CD4-positive, alpha-beta T cell treated with Interleukin-6 at 100 ng/mL for 8 hours (primary cell): ENCODE measurements around the gene DNLZ.

ENCODE experiments used
- DNase-seq: peaks from one replicate; pipeline ENCODE4 v3.0.0-alpha.2; 2020; ENCODE audit warnings: mixed read lengths, low spot score

Gene DNLZ

GRCh38 chr9:136375096-136375495 lies 11.6 kb upstream of the DNLZ start:
- DNase-seq: no peak

GRCh38 chr9:136374183-136374575 lies 10.6 kb upstream of the DNLZ start:
- DNase-seq: no peak

- DNase-seq: no peak
Measured at GRCh38 chr9:136373300-136374182, 10.0 kb upstream of the DNLZ start, which contains the start of gene CARD9. CARD9 (minus strand) TSS chr9:136373669; CDS start chr9:136372078, 1,591 bp downstream.

DNA sequence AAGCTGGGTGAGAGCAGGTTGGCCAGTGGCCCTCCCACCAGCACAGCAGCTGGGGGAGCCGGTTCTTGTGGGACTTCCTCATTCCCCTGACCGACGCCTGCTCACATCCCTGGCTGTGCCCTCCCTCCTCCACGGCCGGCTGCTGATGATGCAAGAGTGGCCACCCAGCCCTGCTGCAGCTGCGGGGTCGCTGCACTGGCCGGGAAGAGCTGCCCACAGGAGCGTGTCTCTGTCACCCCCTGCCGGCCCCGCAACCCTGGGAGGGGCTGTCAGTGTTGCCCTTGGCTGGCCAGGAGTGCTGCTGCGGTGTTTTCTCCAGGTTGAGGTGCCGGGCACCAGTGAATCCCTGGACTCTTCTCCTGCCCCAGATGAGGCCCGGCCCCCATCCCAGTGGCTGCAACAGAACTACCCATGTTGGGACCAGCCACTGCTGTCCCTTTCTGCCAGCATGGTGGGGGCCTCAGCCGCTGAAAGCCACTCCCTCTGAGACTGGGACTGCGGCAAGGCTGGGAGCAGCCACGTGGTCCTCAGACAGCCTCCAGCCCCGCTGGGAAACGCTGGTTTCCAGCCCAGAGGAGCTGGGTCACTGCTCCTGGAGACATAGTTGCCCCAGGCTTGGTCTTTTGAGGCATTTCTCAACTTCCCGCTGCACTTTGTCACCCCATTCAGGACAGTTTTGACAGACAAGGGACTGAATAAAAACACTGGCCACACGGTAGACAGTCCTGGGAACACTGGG lies 9.2 kb upstream of the DNLZ start:
- DNase-seq: no peak

DNA sequence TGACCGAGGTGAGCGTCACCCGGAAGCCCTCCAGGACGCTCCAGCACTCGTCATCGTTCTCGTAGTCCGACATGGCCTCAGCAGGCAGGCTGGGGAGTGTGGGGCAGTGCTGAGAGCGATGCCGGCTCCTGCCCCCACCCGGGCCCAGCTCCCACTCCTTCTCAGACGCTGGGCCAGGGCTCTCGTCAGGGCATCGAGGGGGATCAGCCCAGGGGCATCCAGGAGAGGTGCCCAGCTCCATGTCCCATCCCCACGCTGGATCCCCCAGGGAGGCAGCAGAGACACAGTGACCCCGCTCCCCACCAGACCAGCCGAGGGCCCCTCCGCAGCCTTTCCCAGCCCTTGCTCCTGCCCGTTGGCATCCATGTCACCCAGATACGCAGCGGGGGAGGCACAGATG lies 8.5 kb upstream of the DNLZ start:
- no peak for DNase-seq

GRCh38 chr9:136371533-136371880 lies 8.0 kb upstream of the DNLZ start:
- no peak for DNase-seq

- no peak for DNase-seq
Measured at GRCh38 chr9:136370687-136371532, 7.4 kb upstream of the DNLZ start.

- no peak for DNase-seq
Measured at GRCh38 chr9:136370037-136370436, 6.5 kb upstream of the DNLZ start.

DNA sequence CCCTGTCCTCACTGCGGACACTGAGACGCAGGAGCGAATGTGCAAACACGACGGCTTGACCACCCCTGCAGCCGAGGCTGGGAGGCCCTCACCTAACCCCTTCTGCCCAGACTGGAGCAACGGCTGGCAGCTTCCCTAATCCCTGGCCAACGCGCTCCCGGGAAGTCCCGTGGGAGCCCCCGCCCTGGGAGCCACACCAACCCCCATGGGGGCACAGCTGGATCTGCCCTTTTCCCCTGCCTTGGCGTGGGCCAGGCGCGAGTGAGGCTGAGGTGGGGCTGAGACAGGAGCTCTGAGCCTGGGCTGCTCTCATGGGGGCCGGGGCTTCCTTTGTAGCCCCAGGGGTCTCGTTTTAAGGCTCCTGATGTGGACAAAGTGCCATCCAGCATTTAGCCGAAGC lies 4.6 kb upstream of the DNLZ start:
- no peak for DNase-seq

- no peak for DNase-seq
Measured at GRCh38 chr9:136367296-136368145, 4.0 kb upstream of the DNLZ start.

GRCh38 chr9:136366826-136367225 lies 3.3 kb upstream of the DNLZ start:
- DNase-seq: no peak

GRCh38 chr9:136365775-136366222 lies 2.3 kb upstream of the DNLZ start:
- no peak for DNase-seq

GRCh38 chr9:136364942-136365774 lies 1.6 kb upstream of the DNLZ start:
- no peak for DNase-seq

GRCh38 chr9:136363949-136364748 lies 605 bp upstream of the DNLZ start:
- DNase-seq: no peak

- no peak for DNase-seq
Measured at GRCh38 chr9:136362450-136362784, 1.1 kb downstream of the DNLZ start.

GRCh38 chr9:136361754-136362449 lies 1.6 kb downstream of the DNLZ start:
- DNase-seq: no peak

DNA sequence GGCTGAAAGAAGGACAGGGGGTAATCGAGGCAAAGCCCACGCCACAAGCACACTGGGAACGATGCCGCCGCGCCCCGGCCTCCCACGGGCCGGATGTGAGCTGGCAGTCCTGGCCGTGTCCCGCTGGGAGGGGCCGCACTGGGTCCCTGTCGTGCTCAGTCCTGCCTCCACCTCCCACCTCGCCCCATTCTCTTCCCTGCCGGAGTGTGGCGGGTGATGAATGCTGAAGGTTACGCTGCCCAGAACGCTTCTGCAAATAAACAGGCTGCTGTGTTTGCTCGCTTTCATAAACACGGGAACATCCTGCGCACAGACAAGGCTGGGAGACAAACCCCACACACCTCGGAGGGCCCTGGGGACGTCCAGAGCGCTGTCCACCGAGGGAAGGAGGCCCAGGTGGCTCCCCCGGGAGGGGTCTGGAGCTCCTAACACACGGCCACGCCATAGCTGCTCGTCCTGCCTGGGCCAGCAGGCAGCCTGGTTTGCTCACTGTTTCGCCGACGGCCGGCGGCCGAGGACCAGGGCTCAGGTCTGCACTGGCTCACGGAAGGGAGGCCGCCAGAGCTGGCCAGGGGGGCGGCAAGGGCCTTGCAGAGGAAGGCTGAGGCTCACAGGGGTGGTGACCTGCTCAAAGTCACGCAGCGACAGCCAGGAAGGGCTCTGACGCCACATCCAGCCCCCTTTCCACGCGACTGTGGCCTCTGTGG lies 2.3 kb downstream of the DNLZ start:
- no peak for DNase-seq
